ENCODE measurements around the gene ADARB2.

ADARB2 gene

DNA sequence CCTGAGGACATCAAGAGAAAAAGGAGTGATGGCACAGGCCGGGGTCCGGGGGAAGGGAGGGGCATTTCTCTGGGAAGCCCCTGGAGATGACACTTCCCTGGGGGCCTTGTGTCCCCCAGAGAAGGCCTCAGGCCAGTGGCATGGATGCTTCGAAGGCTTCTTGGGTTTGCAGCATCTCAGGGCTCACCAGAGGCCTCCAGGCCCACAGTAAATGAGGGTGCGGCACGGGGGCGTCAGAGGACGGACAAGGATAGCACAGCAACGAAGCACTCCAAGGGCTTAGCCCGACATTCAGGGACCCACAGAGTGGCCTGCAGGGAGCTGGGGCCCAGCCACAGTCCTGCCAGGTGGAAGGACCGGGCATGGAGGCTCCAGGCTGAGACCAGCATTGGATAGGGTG, 71.6 kb downstream of the ADARB2 start:
- intact Hi-C loops (cut with DNase I), result no loop called here
- DNase-seq, result peak in 1 of 10 donors; percentile 7

DNA sequence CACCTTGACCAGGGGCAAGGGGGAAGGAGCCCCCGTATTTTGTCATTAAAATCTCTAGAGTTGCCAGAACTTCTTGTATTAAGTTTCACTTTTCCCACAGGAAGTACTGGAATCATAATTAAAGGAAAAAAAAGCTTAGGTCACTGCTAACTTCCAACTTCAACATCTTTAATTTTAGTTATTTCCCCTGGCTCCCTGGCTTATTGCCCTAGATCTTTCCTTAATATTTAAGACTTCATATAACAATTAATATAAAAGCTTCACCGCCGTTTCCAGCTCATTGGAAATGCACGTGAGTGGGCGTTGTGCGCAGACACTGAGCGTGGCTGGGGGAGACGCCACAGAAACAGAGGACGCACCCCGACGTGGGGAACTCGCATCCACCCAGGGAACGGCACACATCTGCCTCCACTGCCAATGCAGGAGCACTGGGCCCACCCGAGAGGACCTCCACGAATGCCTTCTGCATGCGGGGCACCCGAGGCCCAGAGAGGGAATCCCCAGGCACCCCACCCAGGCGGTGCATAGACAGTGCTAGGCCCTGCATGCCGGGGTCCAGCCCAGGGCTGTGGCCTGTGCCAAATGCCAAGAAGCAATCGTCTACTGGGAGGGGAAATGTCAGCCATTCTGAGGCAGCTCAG, 72.2 kb downstream of the ADARB2 start:
- peak in 2 of 10 donors; percentile 10 to 81 for DNase-seq
- intact Hi-C loops (cut with DNase I), result no loop called here

DNA sequence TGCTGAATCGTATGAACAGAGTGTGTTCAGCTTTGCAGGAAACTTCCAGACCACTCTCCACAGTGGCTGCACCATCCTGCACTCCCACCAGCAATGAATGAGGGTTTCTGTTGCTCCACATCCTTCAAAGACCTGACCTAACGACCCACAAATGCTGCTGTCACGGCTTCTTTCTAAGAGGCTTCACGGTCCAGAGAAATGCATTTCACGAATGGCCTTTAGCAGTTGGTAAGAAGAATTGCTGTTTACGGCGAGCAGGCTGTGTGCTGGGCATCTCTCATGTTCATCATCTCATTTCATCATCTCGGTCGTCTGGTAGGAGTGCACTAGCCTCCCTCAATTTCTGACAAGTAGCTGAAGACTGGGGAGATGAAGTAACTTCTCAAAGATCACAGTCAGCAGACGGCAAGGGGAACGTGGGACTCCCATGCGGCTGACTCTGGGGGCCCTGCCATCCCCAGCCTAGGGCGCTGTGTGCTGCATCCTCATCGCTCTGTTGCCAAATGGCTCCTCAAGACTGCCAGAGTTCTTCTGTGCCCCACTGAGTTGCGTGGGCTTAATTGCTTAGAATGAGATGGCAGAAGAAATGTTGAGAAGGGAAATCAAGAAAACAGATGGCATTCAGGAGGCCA, 72.9 kb downstream of the ADARB2 start:
- DNase-seq, result peak in 2 of 10 donors; percentile 12 to 75
- intact Hi-C loops (cut with DNase I), result no loop called here

DNA sequence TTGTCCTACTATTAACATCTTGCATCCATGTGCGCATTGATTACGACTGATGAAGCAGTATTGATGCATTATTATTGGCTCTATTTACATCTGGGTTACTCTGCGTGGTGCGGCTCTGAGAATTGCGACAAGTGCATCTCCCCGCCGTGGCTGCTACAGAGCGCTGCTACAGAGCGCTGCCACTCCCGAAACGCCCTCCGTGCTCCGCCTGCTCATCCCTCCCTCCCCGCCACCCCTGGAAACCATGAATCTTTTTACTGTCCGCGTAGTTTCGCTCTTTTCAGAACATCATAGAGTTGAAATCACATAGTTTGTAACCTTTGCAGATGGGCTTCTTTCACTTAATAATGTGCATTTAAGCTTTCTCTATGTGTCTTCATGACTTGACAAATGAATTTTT, 74.1 kb downstream of the ADARB2 start:
- intact Hi-C loops (cut with DNase I), result no loop called here
- DNase-seq, result peak in 2 of 10 donors; percentile 4 to 52

DNA sequence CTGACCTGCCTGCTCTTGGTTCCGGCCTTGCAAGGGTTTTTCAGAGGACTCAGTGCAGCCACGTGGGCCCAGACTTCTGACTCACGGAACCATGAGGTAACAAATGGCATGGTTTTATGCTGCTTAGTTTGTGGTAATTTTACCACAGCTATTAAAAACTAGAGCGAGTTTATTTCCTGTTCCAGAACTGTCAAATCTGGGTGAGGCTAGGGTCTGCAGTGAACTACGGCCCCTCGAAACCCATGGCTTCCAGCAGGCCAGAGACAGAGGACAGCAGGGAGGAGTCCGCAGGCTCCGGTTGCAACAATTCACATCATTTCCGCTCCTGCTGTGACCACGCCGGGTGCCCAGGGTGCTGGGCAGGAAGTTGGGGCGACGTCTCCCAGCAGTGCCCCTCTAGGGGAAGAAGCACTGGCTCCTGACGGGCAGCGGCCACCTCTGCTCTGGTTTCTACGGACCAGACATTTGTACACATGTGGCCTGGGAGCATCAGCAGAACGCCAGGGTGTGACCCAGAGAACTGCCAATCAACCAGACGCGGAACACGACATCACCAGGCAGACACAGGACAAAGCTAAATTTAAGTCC, 74.8 kb downstream of the ADARB2 start:
- DNase-seq, result peak in 2 of 10 donors; percentile 12 to 67
- intact Hi-C loops (cut with DNase I), result no loop called here

DNA sequence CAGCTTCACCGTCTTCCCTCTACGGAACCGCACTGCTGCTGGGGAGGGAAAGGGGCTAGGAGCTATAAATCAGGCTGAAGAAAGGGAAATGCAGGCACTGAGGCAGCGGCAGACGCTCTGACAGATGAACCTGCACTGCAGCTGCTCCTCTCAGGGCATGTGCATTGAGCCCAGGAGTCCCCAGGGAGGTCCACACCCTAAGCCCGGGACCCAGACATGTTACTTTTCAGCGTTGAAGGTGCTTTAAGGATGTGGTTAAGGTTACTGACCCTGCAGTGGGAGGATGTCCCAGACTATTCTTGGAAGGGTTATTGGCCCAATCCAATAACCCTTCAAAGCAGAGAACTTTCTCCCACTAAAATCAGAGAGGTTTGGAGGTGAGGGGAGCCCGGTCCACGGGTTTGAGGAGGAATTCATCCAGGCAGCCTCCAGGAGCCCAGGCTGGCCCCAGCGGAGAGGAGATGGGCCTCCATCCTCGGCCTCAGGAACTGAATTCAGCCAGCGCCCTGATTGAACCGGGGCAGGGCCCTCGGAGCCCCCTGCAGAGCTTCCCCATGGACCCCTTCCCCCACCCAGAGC, 75.4 kb downstream of the ADARB2 start:
- intact Hi-C loops (cut with DNase I), result no loop called here
- no peak for DNase-seq

DNA sequence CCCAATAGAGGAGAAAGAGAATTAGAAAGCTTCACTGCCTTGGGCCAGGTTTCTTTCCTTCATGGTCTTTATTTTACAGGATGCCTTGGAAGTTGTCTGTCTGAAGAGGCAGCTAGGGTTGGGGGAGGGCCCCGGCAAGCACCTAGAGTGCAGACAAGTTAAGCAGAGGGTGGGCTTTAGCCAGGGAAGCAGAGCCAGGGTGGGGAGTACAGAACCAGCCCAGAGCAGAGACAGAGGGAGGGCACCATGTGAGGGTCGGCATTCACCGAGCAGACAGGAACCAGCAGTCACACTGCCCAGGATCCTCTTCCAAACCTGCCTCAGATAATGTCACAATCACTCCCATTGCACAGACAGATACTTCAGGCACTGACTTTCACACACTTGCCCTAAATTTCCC, 75.9 kb downstream of the ADARB2 start:
- intact Hi-C loops (cut with DNase I), result no loop called here
- DNase-seq, result no peak

DNA sequence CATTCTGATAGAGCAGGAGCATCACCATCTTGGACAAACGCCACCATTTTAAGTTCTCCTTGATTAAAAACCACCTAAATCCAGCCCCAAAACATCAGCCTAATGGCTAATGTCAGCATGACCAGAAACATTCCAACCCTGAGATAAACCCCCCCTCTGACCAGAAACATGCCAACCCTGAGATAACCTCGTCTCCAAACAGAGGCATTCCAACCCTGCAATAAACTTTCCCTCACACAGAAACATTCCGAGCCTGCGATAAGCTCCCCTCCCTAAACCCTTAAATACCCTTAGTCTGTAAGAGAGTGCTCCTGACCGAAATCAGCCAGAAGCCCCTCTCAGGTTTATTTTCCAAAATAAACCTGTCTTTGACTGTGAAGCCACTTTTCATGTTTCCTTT, 76.5 kb downstream of the ADARB2 start:
- DNase-seq, result no peak
- intact Hi-C loops (cut with DNase I), result no loop called here

DNA sequence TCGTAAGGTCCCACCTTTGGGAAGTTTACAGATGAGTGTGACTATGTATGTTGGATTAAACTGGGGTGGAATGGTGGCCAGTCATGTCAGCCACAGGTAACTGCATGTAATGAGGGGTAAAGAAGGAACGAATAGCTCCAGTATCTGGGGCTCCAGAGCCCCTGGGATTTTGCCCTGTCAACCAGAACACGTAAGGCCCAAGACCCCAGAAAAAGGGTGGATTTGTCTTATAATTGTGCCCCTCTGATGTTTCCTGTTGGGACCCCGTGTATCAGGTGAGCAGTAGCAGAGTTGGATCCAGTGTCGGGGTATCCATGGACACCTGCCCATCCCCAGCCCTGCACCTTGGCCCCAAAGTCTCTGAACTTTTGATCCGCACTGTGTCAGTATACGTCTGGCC, 76.9 kb downstream of the ADARB2 start:
- no peak for DNase-seq
- intact Hi-C loops (cut with DNase I), result no loop called here

DNA sequence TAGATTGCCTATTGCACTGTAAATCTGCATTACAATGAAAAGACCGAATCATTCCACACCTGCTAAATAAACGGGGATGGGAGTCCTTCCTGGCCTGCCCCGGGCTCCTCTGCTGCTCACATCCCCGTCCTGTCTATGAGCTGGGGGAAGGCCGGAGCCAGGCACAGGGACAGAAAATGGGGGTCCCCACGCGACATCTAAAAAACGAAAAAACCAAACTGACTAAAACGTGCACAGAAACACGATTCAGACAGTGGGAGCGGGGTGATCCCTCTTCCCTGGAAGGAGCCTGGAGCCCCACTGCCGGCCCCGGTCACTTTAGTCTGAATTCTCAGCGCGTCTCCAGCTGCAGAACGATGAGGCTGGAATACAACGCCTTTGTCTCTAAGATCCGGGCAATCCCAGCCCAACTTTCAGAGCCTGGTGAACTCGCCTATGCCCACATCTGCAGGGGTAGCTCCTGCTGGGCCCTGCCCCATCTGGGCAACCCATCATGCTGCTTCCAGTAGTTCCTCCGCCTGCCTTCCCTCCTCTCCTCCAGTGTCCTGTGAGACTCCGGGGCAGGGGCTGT, 78.0 kb downstream of the ADARB2 start:
- peak in 3 of 10 donors; percentile 15 to 74 (median 38) for DNase-seq
- intact Hi-C loops (cut with DNase I), result no loop called here

DNA sequence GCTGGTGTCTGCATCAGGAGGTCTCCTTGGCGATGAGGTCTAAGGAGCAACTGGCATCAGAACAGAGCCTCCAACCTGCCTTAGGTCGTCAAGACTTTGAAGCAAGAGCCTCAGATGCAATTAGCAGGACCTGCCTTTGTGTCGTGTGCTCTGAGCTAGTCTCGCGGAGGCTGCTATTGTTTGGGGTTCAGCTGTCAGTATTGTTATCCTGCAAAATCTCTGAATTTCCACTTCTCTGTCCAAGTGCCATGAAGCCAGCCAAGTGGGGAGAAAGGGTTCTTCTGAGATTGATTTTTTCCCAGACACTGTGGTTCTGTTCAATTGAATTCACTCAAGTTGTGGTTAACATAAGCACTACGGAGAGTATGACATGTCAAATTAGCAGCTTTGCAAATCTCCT, 78.7 kb downstream of the ADARB2 start:
- DNase-seq, result peak in 1 of 10 donors; percentile 11
- intact Hi-C loops (cut with DNase I), result no loop called here

DNA sequence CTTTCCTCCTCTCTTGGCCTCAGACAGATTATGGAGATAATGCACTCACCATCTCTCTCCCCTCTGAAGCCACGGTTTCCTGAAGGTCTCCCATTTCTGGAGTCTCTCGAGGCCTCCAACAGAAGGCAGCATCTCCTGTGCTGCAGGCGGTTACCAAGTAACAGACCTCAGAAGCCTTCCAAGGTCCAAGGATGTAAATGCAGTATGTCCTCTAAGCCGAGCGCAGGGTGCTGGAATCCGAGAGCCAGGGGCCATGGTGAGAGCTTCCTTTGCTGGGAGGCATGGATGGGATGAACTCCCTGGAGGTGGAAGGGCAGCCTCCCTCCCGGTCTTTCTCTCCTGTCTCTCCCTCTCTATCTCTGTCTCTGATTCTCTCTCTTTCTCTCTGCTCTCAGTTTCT, 79.8 kb downstream of the ADARB2 start:
- DNase-seq, result peak in 1 of 10 donors; percentile 12
- intact Hi-C loops (cut with DNase I), result no loop called here

DNA sequence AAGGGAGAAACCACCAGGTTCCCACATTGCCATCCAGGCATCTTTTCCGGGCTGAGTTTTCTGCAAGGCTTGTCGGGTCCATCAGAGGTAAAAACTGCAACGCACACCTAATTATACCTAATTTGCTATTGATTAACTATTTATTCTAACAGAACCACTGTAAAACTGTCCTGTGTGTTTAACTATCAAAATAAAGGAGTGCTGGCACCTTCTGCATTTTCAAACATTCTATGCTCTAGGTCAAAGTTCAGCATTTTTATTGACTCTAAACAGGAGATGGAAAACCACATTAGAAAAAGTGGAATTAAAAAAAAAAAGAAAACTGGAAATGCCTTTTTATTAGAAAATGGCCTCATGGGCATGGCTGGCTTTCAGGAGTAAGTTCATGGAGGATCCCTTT, 82.0 kb downstream of the ADARB2 start:
- intact Hi-C loops (cut with DNase I), result no loop called here

DNA sequence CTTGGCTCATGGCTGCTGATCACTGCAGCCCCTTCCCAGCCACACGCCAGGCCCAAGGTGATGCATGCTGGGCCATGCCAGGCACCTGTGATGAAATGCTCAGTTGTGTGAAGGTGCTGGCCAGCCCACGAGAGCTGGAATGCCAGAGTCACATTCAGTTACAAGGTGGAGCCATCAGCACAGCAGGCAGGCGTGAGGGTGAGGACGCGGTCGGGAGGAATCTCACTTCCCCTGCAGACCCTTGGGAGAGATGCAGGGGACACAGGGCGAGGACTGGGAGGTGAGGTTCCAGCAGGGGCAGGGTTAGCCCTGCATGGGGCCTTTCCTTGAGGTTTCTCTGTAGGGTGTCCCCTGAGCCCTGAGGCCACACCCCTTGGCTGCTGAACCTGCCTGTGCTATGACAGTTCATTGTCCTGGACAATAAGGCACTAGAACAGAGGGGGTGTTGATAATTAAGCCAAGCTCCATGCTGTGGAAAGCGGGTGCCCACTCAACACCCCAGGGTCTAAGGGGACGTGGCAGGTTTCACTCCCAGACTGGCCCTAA, 82.4 kb downstream of the ADARB2 start:
- peak in 1 of 10 donors; percentile 6 for DNase-seq

More for the DNA sequence above, 82.0 kb downstream of the ADARB2 start:
- no peak for DNase-seq

DNA sequence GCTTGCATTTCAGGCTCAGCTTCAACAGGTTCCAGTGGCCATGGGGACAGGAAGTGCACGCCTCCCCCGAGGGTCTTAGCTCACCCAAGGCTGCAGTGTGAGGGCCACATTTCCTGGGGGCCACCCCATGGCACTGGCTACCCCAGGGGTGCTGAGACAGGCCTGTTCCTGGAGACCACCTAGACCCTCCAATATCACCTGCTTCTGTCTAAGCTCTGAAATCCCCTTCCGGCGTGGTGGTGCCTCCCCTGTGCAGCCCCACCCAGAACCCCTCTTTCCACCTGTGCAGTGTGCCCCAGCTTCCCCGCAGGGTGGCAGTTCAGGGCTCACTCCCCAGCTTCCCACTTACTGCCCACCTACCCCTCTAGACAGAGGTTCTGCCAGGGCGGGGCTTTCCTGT, 83.1 kb downstream of the ADARB2 start:
- intact Hi-C loops (cut with DNase I), result no loop called here
- DNase-seq, result peak in 1 of 10 donors; percentile 11

More for the DNA sequence above, 82.4 kb downstream of the ADARB2 start:
- intact Hi-C loops (cut with DNase I), result no loop called here

DNA sequence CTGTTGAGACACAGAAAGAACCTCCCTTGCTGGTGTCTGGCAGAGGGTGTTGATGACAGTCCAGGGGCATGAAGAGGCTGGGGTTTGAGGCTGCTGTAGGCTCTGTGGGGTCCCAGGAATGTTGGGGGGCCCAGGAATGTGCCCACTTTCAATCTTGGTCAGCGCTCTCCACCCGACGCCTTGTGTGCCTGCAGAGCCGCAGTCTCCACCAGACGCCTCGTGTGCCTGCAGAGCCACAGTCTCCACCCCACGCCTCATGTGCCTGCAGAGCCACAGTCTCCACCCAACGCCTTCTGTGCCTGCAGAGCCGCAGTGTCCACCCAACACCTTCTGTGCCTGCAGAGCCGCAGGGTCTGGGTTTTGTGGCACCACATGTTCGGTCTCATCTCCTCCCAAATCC, 84.0 kb downstream of the ADARB2 start:
- no peak for DNase-seq
- intact Hi-C loops (cut with DNase I), result no loop called here

DNA sequence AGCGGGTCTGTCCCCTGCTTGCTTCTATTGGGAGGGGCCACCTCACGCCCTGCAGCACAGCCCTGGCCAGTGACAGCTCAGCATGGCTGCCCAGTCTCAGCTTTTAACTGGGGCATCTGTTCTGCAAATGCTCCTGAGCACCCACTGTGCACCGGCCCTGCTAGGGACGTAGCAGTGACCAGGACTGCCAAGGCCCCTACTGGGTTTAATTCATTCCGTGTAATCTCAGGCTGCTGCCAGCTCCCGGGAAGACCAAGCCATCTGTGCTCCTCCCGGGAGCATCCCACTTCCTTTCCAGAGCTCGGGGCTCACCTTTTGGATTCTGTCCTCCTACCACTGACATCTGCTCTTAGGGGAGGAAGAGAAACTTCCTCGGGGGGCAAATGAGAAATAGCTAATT, 85.2 kb downstream of the ADARB2 start:
- intact Hi-C loops (cut with DNase I), result no loop called here
- DNase-seq, result peak in 1 of 10 donors; percentile 10

DNA sequence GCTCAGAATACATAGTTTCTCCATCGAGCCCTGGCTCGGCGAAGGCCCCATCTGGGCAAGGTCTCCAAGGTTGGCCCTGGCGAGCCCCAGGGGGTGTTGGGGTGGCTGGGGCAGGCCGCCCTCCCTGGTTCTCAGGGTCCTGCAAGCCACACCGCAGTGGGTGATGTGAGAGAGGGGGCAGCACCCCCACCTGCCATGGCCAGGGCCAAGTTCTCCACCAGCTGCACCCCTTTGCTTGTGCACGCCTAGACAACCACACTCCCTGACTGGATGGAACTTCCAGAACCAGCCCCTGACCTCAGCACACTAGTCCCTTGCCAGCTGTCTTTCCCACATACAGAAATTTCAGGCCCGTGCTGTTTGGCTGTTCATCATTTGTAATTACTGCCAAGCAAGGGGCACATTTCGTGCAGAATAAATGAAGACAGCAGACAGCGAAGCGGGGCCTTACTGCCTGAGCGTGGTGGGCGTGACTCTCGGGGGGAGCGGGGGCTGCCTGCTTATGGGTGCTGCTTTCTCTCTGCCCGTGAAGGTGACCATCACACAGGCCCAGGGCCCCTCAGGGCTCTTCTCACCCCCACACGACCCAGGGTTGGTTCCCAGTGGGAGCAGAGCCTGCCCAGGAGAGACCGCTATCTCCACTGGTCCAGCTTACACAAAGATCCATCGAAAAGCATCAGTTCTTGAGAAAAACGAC, 85.9 kb downstream of the ADARB2 start:
- intact Hi-C loops (cut with DNase I), result no loop called here
- DNase-seq, result peak in 1 of 10 donors; percentile 10

DNA sequence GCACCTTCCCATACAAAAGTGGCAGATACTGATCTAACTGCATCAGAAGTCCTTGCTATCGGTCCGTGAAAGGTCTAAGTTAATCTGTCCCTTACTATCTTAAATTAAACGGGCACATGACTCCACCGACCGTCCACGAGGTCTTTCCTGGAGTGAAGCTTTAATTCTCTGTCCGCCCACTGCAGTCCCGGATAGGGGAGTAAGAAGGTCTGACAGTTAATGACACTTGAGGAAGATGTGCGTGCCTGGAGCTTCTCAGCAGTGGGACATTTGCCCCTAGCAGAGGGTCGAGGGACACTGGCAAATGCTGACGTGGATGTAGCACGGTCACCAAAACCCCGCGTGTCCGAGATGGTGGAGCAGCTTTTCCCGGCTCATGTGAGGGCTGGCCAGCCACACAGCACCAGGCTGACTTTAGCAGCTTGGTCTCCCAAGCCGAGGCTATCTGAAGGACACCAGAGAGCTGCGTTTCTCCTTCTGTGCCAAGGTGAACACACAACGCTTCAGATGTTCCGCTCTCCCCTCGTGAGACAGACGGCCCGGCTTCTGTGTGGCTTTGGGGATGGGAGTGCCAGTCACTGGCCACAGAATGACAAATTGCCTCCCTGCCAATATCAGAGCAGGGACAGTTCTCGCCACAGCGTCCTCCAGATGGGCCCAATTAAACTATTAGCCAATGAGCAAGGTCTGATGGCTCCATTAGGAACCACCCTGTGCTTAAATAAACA, 86.6 kb downstream of the ADARB2 start:
- peak in 1 of 10 donors; percentile 14 for DNase-seq
- intact Hi-C loops (cut with DNase I), result no loop called here

DNA sequence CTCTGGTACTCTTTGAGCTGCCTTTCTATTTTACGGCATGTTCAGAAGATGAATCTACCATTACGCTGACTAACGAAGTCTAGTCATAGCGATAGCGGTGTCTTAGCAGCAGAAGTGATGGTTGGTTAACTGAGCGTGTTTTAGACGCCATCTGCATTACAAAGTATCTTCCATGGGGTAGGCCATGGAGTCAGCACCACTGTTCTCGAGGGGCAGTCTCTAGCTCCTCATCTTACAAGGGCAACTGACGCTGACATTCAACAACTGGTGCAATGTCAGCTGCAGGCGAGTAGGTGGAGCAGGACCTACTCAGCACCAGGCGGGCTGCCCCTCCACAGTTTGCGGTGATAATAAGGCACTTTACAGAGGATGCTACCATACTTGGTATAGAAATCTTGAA, 88.7 kb downstream of the ADARB2 start:
- intact Hi-C loops (cut with DNase I), result no loop called here

More for the DNA sequence above, 88.7 kb downstream of the ADARB2 start:
- no peak for DNase-seq

Measured in posterior cingulate gyrus (tissue), 11 donors.